Keratinocyte (primary cell): ENCODE measurements around the gene TMEM125. TPM values are rescaled to one million over a fixed set of nuclear protein-coding genes. Genes with fewer than 3 reads are reported as not detected.

Experiments used
- DNase-seq: peaks from one replicate; pipeline ENCODE4 v3.0.0-alpha.2; 2011; ENCODE audit warnings: low read depth, missing footprints, low spot score
- FAIRE-seq: peaks from 2 replicates; lab custom pipeline; 2011; peaks lifted over from hg19 to GRCh38; lab: Jason Lieb, UNC
- H2AFZ ChIP-seq: 2 replicates; pipeline ENCODE4 v1.6.0; 2012; ENCODE audit warnings: low read length, control low read depth, inconsistent platforms; ENCODE audit not compliant: control insufficient read depth
- H3K27ac ChIP-seq: 2 replicates; pipeline ENCODE4 v1.5.1; 2011; ENCODE audit warnings: low read length; ENCODE audit not compliant: control insufficient read depth, insufficient read depth
- H3K27me3 ChIP-seq: 3 replicates; pipeline ENCODE4 v1.6.0; 2011; ENCODE audit warnings: low read length; ENCODE audit not compliant: control insufficient read depth, insufficient read depth; ENCODE audit errors: extremely low read depth
- H3K36me3 ChIP-seq, 2 experiments: 2 replicates in 1 of 2; 3 replicates in 1 of 2; pipeline ENCODE4 v1.5.1; 2011; ENCODE audit warnings: low read length in 2 of 2, mild to moderate bottlenecking in 1 of 2; ENCODE audit not compliant: control insufficient read depth in 2 of 2, insufficient read depth in 2 of 2; ENCODE audit errors: extremely low read depth in 1 of 2
- H3K4me1 ChIP-seq: 3 replicates; pipeline ENCODE4 v1.5.1; 2011; ENCODE audit warnings: low read length; ENCODE audit not compliant: control insufficient read depth, insufficient read depth; ENCODE audit errors: extremely low read depth
- H3K4me2 ChIP-seq: 3 replicates; pipeline ENCODE4 v1.6.0; 2011; ENCODE audit warnings: low read depth, low read length; ENCODE audit not compliant: control insufficient read depth, insufficient read depth; ENCODE audit errors: extremely low read depth
- H3K4me3 ChIP-seq, 3 experiments: fragments of 200-600 bp in 1 of 3; sonication (generic) in 1 of 3; 2 replicates in 2 of 3; 3 replicates in 1 of 3; pipeline ENCODE4 v1.5.1; 2011 to 2016; ENCODE audit warnings: low read length in 3 of 3, mild to moderate bottlenecking in 3 of 3, control low read depth in 2 of 3, inconsistent platforms in 1 of 3, low read depth in 1 of 3, mixed read lengths in 1 of 3, mixed run types in 1 of 3, moderate library complexity in 1 of 3; ENCODE audit not compliant: control insufficient read depth in 2 of 3, insufficient read depth in 2 of 3; ENCODE audit errors: extremely low read depth in 1 of 3
- H3K79me2 ChIP-seq: 2 replicates; pipeline ENCODE4 v1.6.0; 2012; ENCODE audit warnings: low read length; ENCODE audit not compliant: control insufficient read depth, insufficient read depth
- H3K9ac ChIP-seq: 3 replicates; pipeline ENCODE4 v1.6.0; 2011; ENCODE audit warnings: low read length; ENCODE audit not compliant: control insufficient read depth, insufficient read depth; ENCODE audit errors: extremely low read depth
- H3K9me1 ChIP-seq: 3 replicates; pipeline ENCODE4 v1.6.0; 2011; ENCODE audit warnings: low read length; ENCODE audit not compliant: control insufficient read depth, insufficient read depth; ENCODE audit errors: extremely low read depth
- H3K9me3 ChIP-seq: 2 replicates; pipeline ENCODE4 v1.5.1; 2012; ENCODE audit warnings: low read depth, low read length; ENCODE audit not compliant: control insufficient read depth
- H4K20me1 ChIP-seq: 3 replicates; pipeline ENCODE4 v1.6.0; 2011; ENCODE audit warnings: low read length; ENCODE audit not compliant: control insufficient read depth, insufficient read depth; ENCODE audit errors: extremely low read depth
- CTCF ChIP-seq, 3 experiments: IDR thresholded peaks in 1 of 3; conservative IDR thresholded peaks in 1 of 3; optimal IDR thresholded peaks in 1 of 3; 2 replicates in 2 of 3; 3 replicates in 1 of 3; pipeline versions ENCODE3 to v1.5.1; 2011; ENCODE audit warnings: low read length in 3 of 3, mild to moderate bottlenecking in 3 of 3, moderate library complexity in 2 of 3, control low read depth in 1 of 3, inconsistent platforms in 1 of 3; ENCODE audit not compliant: insufficient read depth in 2 of 3; ENCODE audit errors: extremely low read depth in 1 of 3
- EZH2 ChIP-seq: IDR thresholded peaks from one replicate; pipeline ENCODE4 v1.6.1; 2012; ENCODE audit warnings: inconsistent platforms, mild to moderate bottlenecking, low read length, moderate library complexity
- dilution Hi-C: fragments of 300-500 bp; cut with MboI; formaldehyde crosslinking; loops from one replicate; pipeline ENCODE4 v1.7.0; 2020; ENCODE audit warnings: low sequenced_read_pairs; ENCODE audit not compliant: extremely low pct_ligation_motif_present
- polyA plus RNA-seq, 5 experiments: library from polyadenylated mRNA; depleted of rRNA in 3 of 5; stranded (reverse) in 3 of 5; stranded (forward) in 1 of 5; unstranded in 1 of 5; fragments of >200 nt; gene quantifications; 1 replicate in 1 of 5; 2 replicates in 3 of 5; 3 replicates in 1 of 5; pipeline versions ENCODE4 v1.2.1 to v1.2.3, GENCODE V29; 2011 to 2012; ENCODE audit warnings: missing spikeins in 2 of 5, low read depth in 1 of 5, low replicate concordance in 1 of 5

Gene TMEM125
- polyA plus RNA-seq, 1 donor (not counting 4 experiments of a cell fraction or from before 2014, with no cell fraction given) = 0.92 TPM

- DNase-seq = no peak
- Histone ChIP-seq H3K4me2 (no peak overlapping the region), H3K9me3 (no peaks in the 10 kb centered on the region), H3K36me3 (no peaks in the 10 kb centered on the region), H3K9me1 (no peaks in the 10 kb centered on the region), H2AFZ (no peak overlapping the region), H4K20me1 (no peaks in the 10 kb centered on the region), H3K4me1 (peaks cover 11% of the 10 kb centered on the region), H3K27me3 (no peaks in the 10 kb centered on the region), H3K9ac (no peak overlapping the region), H3K4me3 (no peak overlapping the region), H3K79me2 (no peaks in the 10 kb centered on the region), H3K27ac (no peak overlapping the region)
- no peak for TF ChIP-seq EZH2
- no peak for TF ChIP-seq CTCF (optimal IDR thresholded peaks at IDR 0.05 in 1 of 3, IDR thresholded peaks at IDR 0.05 in 1 of 3, conservative IDR thresholded peaks at IDR 0.05 in 1 of 3; ENCODE audit: extremely low read depth in 1 of 3, insufficient read depth in 2 of 3, low read length in 3 of 3)
- dilution Hi-C loops = no loop called here
- FAIRE-seq = no peak
Measured at GRCh38 chr1:43288058-43288784, 18.4 kb downstream of the TMEM125 start.

GRCh38 chr1:43288785-43289706, 19.3 kb downstream of the TMEM125 start:
- no peak for TF ChIP-seq EZH2
- no peak for TF ChIP-seq CTCF (optimal IDR thresholded peaks at IDR 0.05 in 1 of 3, IDR thresholded peaks at IDR 0.05 in 1 of 3, conservative IDR thresholded peaks at IDR 0.05 in 1 of 3; ENCODE audit: extremely low read depth in 1 of 3, insufficient read depth in 2 of 3, low read length in 3 of 3)
- Histone ChIP-seq H3K9me1 (no peaks in the 10 kb centered on the region), H3K27me3 (no peaks in the 10 kb centered on the region), H3K4me3 (no peak overlapping the region), H3K4me2 (no peak overlapping the region), H3K79me2 (no peaks in the 10 kb centered on the region), H3K9me3 (no peaks in the 10 kb centered on the region), H3K27ac (no peak overlapping the region), H2AFZ (no peak overlapping the region), H4K20me1 (no peaks in the 10 kb centered on the region), H3K9ac (no peak overlapping the region), H3K4me1 (peaks cover 13% of the 10 kb centered on the region), H3K36me3 (no peaks in the 10 kb centered on the region)
- no peak for DNase-seq
- no peak for FAIRE-seq
- dilution Hi-C loops = no loop called here
